Right atrium auricular region (tissue), 2 donors: ENCODE measurements around the gene AGMAT. TPM values are rescaled to one million over a fixed set of nuclear protein-coding genes. Genes with fewer than 3 reads are reported as not detected.
A peak's percentile ranks its signal among the peaks of the same experiment; 100 is the strongest.

Experiments used
- DNase-seq: peaks from one replicate; pipeline ENCODE4 v3.0.0-alpha.2; 2019; ENCODE audit warnings: low spot score
- H3K27ac ChIP-seq, 2 donors: fragments of 200-600 bp; sonication (generic); 1 replicate in 1 of 2; 2 replicates in 1 of 2; pipeline ENCODE4 v1.5.1; 2016 to 2019
- H3K27me3 ChIP-seq, 2 donors: fragments of 200-600 bp; sonication (generic); one replicate each; pipeline versions ENCODE4 v1.5.1 to v1.6.0; 2017 to 2019
- H3K36me3 ChIP-seq: fragments of 200-600 bp; sonication (generic); one replicate; pipeline ENCODE4 v1.5.1; 2016
- H3K4me1 ChIP-seq, 2 donors: fragments of 200-600 bp; sonication (generic); one replicate each; pipeline versions ENCODE4 v1.5.1 to v1.6.0; 2017 to 2019
- H3K4me3 ChIP-seq, 2 donors: fragments of 200-600 bp; sonication (generic); 1 replicate in 1 of 2; 2 replicates in 1 of 2; pipeline ENCODE4 v1.5.1; 2017 to 2019; ENCODE audit warnings: mild to moderate bottlenecking in 1 of 2, moderate library complexity in 1 of 2
- H3K9me3 ChIP-seq, 2 donors: fragments of 200-600 bp; sonication (generic); one replicate each; pipeline ENCODE4 v1.5.1; 2019
- total RNA-seq, 2 donors: library from RNA; depleted of rRNA; stranded (reverse); fragments of >200 nt; gene quantifications; one replicate each; pipeline ENCODE4 v1.1.0, GENCODE V29; 2016
- TF ChIP-seq, protein P1 (sequence below), 2 donors: fragments of 200-600 bp; sonication (generic); IDR thresholded peaks; one replicate each; pipeline ENCODE4 v1.5.1; 2019; ENCODE audit warnings: antibody characterized with exemption in 2 of 2

AGMAT gene
- total RNA-seq, 2 donors from 2014 or later = not detected

DNA sequence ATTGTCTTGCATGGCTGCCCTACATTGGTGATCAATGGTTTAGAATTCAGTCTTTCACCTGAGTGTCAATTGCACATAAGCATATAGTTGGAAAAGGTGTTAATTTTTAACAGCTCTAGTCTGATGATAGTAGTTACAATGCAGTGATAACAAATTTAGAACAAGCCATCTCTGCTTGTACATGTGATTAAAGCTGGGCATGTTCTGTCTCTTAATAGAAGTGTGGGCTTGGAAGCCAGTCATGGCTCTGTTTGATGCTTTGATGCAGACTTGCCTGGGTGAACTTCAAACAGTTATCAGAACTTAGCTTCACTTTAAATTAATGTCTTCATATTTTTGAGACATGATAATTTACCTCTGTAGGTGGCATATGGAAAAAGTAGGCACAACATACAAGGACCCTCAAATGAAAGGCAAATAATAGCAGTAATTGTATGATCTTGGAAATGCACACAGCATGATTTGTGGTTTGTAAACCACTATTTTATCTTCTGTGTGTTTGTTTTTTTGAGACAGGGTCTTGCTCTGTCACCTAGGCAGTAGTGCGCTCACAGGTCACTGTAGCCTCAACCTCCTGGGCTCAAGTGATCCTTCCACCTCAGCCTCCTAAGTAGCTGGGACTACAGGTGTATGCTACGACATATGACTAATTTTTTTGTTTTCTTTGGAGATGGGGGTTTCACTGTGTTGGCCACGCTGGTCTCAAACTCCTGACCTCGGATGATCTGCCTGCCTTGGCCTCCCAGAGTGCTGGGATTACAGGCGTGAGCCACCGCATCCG lies 36.2 kb upstream of the AGMAT start:
- TF ChIP-seq, protein P1, sequence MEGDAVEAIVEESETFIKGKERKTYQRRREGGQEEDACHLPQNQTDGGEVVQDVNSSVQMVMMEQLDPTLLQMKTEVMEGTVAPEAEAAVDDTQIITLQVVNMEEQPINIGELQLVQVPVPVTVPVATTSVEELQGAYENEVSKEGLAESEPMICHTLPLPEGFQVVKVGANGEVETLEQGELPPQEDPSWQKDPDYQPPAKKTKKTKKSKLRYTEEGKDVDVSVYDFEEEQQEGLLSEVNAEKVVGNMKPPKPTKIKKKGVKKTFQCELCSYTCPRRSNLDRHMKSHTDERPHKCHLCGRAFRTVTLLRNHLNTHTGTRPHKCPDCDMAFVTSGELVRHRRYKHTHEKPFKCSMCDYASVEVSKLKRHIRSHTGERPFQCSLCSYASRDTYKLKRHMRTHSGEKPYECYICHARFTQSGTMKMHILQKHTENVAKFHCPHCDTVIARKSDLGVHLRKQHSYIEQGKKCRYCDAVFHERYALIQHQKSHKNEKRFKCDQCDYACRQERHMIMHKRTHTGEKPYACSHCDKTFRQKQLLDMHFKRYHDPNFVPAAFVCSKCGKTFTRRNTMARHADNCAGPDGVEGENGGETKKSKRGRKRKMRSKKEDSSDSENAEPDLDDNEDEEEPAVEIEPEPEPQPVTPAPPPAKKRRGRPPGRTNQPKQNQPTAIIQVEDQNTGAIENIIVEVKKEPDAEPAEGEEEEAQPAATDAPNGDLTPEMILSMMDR (IDR thresholded peaks at IDR 0.05) = no peak
- H3K4me1 ChIP-seq = peaks cover 0 to 73% of the 10 kb centered on the region in 2 donors
- H3K27me3 ChIP-seq = no peaks in the 10 kb centered on the region
- no peak overlapping the region for H3K4me3 ChIP-seq
- H3K27ac ChIP-seq = peak overlapping the region; percentile 98 to 99
- H3K9me3 ChIP-seq = no peaks in the 10 kb centered on the region
- no peak for DNase-seq
- H3K36me3 ChIP-seq = no peaks in the 10 kb centered on the region

DNA sequence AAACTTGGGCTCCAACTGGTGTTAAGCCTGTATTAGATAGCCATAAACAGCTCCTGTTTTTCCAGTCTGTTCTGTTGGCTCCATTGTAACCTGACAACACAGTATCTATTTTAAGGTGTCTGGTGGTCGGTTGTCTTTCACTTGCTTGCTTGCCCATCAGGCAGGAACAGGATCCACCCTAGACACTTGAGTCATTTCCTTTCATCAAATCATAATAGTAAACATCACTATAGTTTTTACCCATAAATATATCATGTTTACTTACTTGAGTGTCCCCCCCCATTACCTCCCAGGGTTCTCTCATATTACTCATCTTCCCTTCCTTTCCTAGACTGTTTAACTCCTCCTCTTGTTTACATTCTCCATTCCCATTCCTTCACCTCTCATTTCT lies 35.3 kb upstream of the AGMAT start:
- Histone ChIP-seq H3K4me3 (peak overlapping the region in 1 of 2 donors; percentile 1), H3K4me1 (peaks cover 0 to 65% of the 10 kb centered on the region in 2 donors), H3K9me3 (no peaks in the 10 kb centered on the region), H3K36me3 (no peaks in the 10 kb centered on the region), H3K27me3 (no peaks in the 10 kb centered on the region), H3K27ac (peak overlapping the region; percentile 98 to 99)
- DNase-seq = no peak
- TF ChIP-seq, protein P1 (IDR thresholded peaks at IDR 0.05) = no peak

DNA sequence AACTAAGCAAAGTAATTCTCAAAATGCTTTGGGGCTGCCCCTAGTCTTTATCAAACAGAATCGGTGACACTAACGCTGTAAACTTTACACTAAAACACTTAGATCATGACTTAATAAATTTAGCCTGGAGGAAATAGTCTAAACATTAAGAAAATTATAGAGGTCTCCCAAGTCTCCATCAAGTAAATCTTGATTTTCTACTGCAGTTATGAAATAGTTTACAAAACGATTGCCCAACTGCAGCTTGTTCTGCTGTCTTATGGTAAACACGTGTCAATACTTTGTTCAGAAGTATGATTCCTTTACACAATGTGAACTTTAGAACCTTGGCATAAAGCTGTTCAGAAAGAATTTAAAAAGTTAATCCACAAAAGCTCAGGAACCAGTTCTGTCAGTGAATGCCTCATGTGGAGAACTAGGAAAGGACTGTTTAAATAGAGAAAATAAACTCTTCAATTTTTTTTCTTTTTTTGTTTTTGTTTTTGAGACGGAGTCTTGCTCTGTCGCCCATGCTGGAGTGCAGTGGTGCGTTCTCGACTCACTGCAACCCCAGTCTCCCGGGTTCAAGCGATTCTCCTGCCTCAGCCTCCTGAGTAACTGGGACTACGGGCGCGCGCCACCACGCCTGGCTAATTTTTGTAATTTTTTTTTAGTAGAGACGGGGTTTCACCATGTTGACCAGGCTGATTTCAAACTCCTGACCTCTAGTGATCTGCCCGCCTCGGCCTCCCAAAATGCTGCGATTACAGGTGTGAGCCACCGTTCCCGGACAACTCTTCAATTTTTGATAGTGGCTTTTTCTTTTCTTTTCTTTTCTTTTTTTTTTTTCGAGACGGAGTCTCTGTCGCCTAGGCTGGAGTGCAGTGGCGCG lies 34.0 kb upstream of the AGMAT start:
- Histone ChIP-seq H3K27ac (peak overlapping the region; percentile 98 to 99), H3K9me3 (no peaks in the 10 kb centered on the region), H3K4me3 (peak overlapping the region; percentile 83 to 91), H3K36me3 (no peaks in the 10 kb centered on the region), H3K4me1 (peaks cover 0 to 54% of the 10 kb centered on the region in 2 donors), H3K27me3 (no peaks in the 10 kb centered on the region)
- DNase-seq = no peak
- TF ChIP-seq, protein P1 (IDR thresholded peaks at IDR 0.05) = no peak

DNA sequence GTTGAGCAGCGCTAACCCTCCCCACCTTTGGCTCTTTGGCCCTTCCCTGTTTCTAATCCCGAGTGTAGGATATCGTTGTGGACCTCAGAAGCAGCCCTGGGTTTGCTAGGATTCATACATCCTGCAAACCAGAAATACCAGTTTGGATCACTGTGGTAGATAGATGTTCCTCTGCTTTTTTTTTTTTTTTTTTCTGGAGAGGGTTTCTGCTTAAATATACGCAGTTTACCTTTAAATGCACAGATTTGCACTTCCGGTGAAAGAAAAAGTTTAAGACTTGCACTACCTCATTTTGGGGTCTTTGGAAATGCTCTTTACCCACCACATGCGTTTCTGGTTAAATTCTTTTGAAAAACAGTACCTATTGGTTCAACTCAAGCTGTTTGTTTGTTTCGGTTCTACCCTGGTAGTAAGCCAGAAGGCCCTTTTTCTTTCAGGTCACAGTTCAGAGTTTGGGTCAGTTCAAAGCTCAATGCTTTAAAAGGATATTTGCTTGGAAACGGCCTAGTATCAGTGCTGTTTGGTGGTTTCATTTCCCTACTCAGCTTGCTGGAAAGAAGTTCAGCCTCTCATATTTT lies 33.3 kb upstream of the AGMAT start:
- Histone ChIP-seq H3K4me3 (peak overlapping the region; percentile 83 to 91), H3K27ac (peak overlapping the region; percentile 98 to 99), H3K27me3 (no peaks in the 10 kb centered on the region), H3K36me3 (no peaks in the 10 kb centered on the region), H3K4me1 (peaks cover 0 to 54% of the 10 kb centered on the region in 2 donors), H3K9me3 (no peaks in the 10 kb centered on the region)
- DNase-seq = no peak
- TF ChIP-seq, protein P1 (IDR thresholded peaks at IDR 0.05) = no peak

DNA sequence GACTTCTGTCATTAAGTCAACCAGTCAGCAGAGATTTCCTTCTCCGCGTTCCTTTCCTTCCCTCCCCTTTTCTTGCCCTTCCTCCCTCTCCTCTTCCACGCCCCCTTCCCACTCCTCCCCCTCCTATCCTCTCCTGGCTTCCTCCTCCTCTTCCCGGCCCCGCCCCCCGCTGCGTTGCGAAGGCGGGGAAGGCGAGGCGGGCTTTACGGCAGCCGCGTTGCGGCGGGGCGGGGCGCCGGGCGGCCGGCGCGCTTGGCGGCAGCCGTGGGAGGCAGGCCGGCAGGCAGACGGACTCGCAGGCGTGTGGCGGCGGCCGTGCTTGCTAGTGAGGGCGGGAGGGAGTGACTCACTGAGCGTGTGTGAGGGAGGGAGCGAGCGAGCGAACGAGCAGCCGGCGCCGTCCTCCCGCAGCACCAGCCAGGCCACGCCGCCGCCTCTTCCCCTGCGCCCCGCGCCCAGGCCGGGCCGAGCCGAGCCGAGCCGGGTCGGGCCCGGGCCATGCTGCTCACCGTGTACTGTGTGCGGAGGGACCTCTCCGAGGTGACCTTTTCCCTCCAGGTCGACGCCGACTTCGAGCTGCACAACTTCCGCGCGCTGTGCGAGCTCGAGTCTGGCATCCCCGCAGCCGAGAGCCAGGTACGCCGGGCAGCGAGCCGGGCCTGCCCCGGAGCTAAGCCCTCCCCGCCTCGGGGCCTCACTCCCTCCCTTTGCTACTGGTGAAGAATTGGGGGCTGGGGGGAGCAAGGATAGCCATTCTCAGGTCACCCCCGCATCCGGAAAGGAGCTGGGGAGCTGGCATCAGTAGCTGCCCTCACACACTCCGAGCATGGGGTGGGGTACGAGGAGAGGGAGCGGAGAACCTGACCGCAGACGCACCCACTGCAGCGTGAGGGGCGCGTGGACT lies 32.6 kb upstream of the AGMAT start, which contains the start of gene DDI2:
DDI2 (plus strand) TSS at position 286 of the 904 bp plus-strand sequence; CDS start at position 499, 213 bp downstream.
- DNase-seq = peak; percentile 93
- no peaks in the 10 kb centered on the region for H3K27me3 ChIP-seq
- H3K27ac ChIP-seq = peak within 1 kb of the TSS; percentile 98 to 99
- peak within 1 kb of the TSS; percentile 83 to 91 for H3K4me3 ChIP-seq
- TF ChIP-seq, protein P1 (IDR thresholded peaks at IDR 0.05) = no peak
- H3K36me3 ChIP-seq = no peaks in the 10 kb centered on the region
- H3K9me3 ChIP-seq = no peaks in the 10 kb centered on the region
- peaks cover 0 to 48% of the 10 kb centered on the region in 2 donors for H3K4me1 ChIP-seq
